Loucy (cell line): Measurements from ENCODE around the gene NAGS.
"Not testable (repeated sequence)": the region's sequence is repeated elsewhere in the genome, so short reads cannot be mapped to it uniquely, and the experiment has no call there.

Experiments used
- H2AFZ ChIP-seq: fragments of 200-600 bp; sonication (generic); 2 replicates; pipeline ENCODE4 v1.6.0; 2016; ENCODE audit warnings: antibody characterized with exemption, mild to moderate bottlenecking, low read length, moderate library complexity
- H3F3A ChIP-seq: fragments of 200-600 bp; 2 replicates; pipeline ENCODE4 v1.6.0; 2016; ENCODE audit warnings: antibody characterized with exemption, low read depth, mild to moderate bottlenecking
- H3K27me3 ChIP-seq: fragments of 200-600 bp; sonication (generic); 2 replicates; pipeline ENCODE4 v1.6.1; 2014; ENCODE audit warnings: low read length, mild to moderate bottlenecking; ENCODE audit not compliant: insufficient read depth, poor library complexity, severe bottlenecking
- H3K36me3 ChIP-seq: fragments of 200-600 bp; sonication (generic); 2 replicates; pipeline ENCODE4 v1.6.1; 2016; ENCODE audit warnings: low read length; ENCODE audit not compliant: insufficient read depth
- H3K4me1 ChIP-seq: fragments of 200-600 bp; sonication (generic); 2 replicates; pipeline ENCODE4 v1.5.1; 2014; ENCODE audit warnings: low read length, mild to moderate bottlenecking; ENCODE audit not compliant: insufficient read depth, poor library complexity, severe bottlenecking
- H3K4me2 ChIP-seq: fragments of 200-600 bp; sonication (generic); 2 replicates; pipeline ENCODE4 v1.6.0; 2014; ENCODE audit warnings: antibody characterized with exemption, low read length, low read depth, mild to moderate bottlenecking; ENCODE audit not compliant: poor library complexity, severe bottlenecking
- H3K4me3 ChIP-seq: fragments of 200-600 bp; sonication (generic); 2 replicates; pipeline ENCODE4 v1.5.1; 2014; ENCODE audit warnings: low read length, mild to moderate bottlenecking, mixed read lengths; ENCODE audit not compliant: poor library complexity, severe bottlenecking
- H3K79me2 ChIP-seq: fragments of 200-600 bp; sonication (generic); 2 replicates; pipeline ENCODE4 v1.6.1; 2014; ENCODE audit warnings: low read length; ENCODE audit not compliant: insufficient read depth
- H3K9ac ChIP-seq: fragments of 200-600 bp; sonication (generic); 2 replicates; pipeline ENCODE4 v1.6.0; 2014; ENCODE audit warnings: mild to moderate bottlenecking, low read depth, low read length, moderate library complexity; ENCODE audit not compliant: poor library complexity, severe bottlenecking
- H3K9me2 ChIP-seq: fragments of 200-600 bp; sonication (generic); replicated peaks from 2 replicates; pipeline ENCODE4 v1.6.1; 2016; ENCODE audit warnings: low read depth, low read length, mixed read lengths
- H3K9me3 ChIP-seq: fragments of 200-600 bp; sonication (generic); 2 replicates; pipeline ENCODE4 v1.6.1; 2014; ENCODE audit warnings: mild to moderate bottlenecking, antibody characterized with exemption, low read length, low read depth; ENCODE audit not compliant: insufficient read depth
- H4K20me1 ChIP-seq: fragments of 200-600 bp; sonication (generic); 2 replicates; pipeline ENCODE4 v1.6.0; 2014; ENCODE audit warnings: antibody characterized with exemption, low read length, mild to moderate bottlenecking; ENCODE audit not compliant: insufficient read depth, poor library complexity, severe bottlenecking
- CTCF ChIP-seq: fragments of 200-600 bp; sonication (generic); conservative IDR thresholded peaks from 2 replicates; pipeline ENCODE4 v1.5.1; 2014; ENCODE audit warnings: mild to moderate bottlenecking, antibody characterized with exemption, low read length
- EZH2phosphoT487 ChIP-seq: fragments of 200-600 bp; IDR thresholded peaks from 2 replicates; pipeline ENCODE4 v1.6.1; 2018; ENCODE audit warnings: antibody characterized with exemption, mild to moderate bottlenecking, moderate library complexity, borderline replicate concordance

The NAGS gene

GRCh38 chr17:44029736-44030135 is 25.3 kb downstream of the NAGS start:
- peaks cover 29% of the 10 kb centered on the region; the same call in 1 of the 2 replicates for H3K36me3 ChIP-seq
- no peak overlapping the region for H2AFZ ChIP-seq
- H3K4me2 ChIP-seq = no peak overlapping the region
- H4K20me1 ChIP-seq = no peaks in the 10 kb centered on the region
- H3K9me3 ChIP-seq = no peaks in the 10 kb centered on the region
- H3K9ac ChIP-seq = no peak overlapping the region
- H3K27me3 ChIP-seq = no peaks in the 10 kb centered on the region
- no peaks in the 10 kb centered on the region for H3F3A ChIP-seq
- no peaks in the 10 kb centered on the region for H3K79me2 ChIP-seq
- no peak for TF ChIP-seq CTCF
- no peak for TF ChIP-seq EZH2phosphoT487
- H3K9me2 ChIP-seq = no peaks in the 10 kb centered on the region
- no peak overlapping the region for H3K4me3 ChIP-seq
- H3K4me1 ChIP-seq = no peaks in the 10 kb centered on the region

DNA sequence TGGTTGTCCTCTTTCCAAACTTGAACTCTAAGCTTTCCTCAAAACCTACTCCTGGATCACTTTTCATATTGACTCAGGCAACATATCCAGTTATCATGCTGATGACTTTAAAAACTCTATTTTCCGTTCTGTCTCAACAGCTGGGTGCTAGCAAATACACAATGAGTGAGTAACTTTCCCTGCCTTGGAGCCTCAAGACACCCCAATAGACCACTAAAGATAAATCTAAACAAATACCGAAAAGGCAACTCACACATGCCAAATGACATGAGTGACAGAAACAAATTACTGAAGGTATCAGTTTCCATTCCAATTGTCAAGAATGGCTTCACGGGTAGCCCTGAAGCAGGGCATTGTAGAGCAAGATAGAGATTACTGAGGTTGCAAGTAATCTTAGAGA is 26.1 kb downstream of the NAGS start:
- no peaks in the 10 kb centered on the region for H3K27me3 ChIP-seq
- no peaks in the 10 kb centered on the region for H4K20me1 ChIP-seq

DNA sequence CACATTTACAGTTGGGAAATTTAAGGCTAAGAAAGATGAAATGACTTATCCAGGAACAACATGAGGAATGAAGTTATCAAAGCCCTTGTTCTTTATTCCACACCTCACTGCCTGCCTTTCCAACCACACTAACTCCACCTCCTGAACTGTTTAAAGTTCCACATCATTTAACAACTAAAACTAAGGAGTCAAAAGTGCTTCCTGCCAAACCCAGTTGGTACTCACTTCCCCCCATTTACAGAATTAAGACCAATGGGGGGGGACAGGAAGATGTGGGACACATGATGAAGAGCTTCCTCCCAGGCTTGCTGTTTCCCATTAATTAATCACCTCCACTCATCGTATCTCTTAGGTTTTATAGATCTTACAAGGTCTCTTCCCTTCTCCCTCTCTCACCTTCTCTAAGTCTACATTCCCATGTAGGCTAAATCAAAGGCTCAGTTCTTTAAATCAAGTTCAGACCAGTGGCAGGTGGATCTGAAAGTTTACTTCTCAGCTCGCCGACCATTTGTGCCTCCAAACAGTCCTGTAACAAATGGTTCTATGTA is 29.5 kb downstream of the NAGS start:
- Histone ChIP-seq H3K4me2 (no peak overlapping the region), H3K36me3 (peaks cover 59% of the 10 kb centered on the region; the same call in 1 of the 2 replicates)

More for the DNA sequence above, 26.1 kb downstream of the NAGS start:
- TF ChIP-seq CTCF (no peak), EZH2phosphoT487 (no peak)
- no peak overlapping the region for H3K9ac ChIP-seq
- no peak overlapping the region for H3K4me3 ChIP-seq
- no peaks in the 10 kb centered on the region for H3K9me3 ChIP-seq
- no peaks in the 10 kb centered on the region for H3K4me1 ChIP-seq
- H3K4me2 ChIP-seq = no peak overlapping the region
- no peak overlapping the region for H2AFZ ChIP-seq
- H3K9me2 ChIP-seq = no peaks in the 10 kb centered on the region
- no peaks in the 10 kb centered on the region for H3K79me2 ChIP-seq
- H3K36me3 ChIP-seq = peaks cover 29% of the 10 kb centered on the region; the same call in 1 of the 2 replicates
- no peaks in the 10 kb centered on the region for H3F3A ChIP-seq

GRCh38 chr17:44034688-44035087 is 30.3 kb downstream of the NAGS start:
- not testable (repeated sequence) for H3F3A ChIP-seq
- H3K36me3 ChIP-seq = peaks cover 63% of the 10 kb centered on the region; the same call in 1 of the 2 replicates

More for the DNA sequence above, 29.5 kb downstream of the NAGS start:
- H3K27me3 ChIP-seq = no peaks in the 10 kb centered on the region
- H2AFZ ChIP-seq = no peak overlapping the region
- no peak overlapping the region for H3K4me3 ChIP-seq
- no peaks in the 10 kb centered on the region for H3K4me1 ChIP-seq
- no peaks in the 10 kb centered on the region for H3K79me2 ChIP-seq
- H3K9me3 ChIP-seq = no peaks in the 10 kb centered on the region
- TF ChIP-seq EZH2phosphoT487 (no peak), CTCF (no peak)
- no peak overlapping the region for H3K9ac ChIP-seq
- H3K9me2 ChIP-seq = no peaks in the 10 kb centered on the region
- H4K20me1 ChIP-seq = peaks cover 4% of the 10 kb centered on the region
- no peaks in the 10 kb centered on the region for H3F3A ChIP-seq

More at GRCh38 chr17:44034688-44035087, 30.3 kb downstream of the NAGS start:
- not testable (repeated sequence) for H3K79me2 ChIP-seq, H3K4me1 ChIP-seq, H2AFZ ChIP-seq, H3K9ac ChIP-seq, H3K9me2 ChIP-seq, H3K9me3 ChIP-seq, H3K4me3 ChIP-seq, H4K20me1 ChIP-seq, H3K27me3 ChIP-seq, H3K4me2 ChIP-seq
